OCI-M1 (cell line): ENCODE data around the gene GARNL3.

Experiments used
- DNase-seq: peaks from one replicate; lab custom pipeline; 2025; lab: John Stamatoyannopoulos, UW

GARNL3 gene

DNA sequence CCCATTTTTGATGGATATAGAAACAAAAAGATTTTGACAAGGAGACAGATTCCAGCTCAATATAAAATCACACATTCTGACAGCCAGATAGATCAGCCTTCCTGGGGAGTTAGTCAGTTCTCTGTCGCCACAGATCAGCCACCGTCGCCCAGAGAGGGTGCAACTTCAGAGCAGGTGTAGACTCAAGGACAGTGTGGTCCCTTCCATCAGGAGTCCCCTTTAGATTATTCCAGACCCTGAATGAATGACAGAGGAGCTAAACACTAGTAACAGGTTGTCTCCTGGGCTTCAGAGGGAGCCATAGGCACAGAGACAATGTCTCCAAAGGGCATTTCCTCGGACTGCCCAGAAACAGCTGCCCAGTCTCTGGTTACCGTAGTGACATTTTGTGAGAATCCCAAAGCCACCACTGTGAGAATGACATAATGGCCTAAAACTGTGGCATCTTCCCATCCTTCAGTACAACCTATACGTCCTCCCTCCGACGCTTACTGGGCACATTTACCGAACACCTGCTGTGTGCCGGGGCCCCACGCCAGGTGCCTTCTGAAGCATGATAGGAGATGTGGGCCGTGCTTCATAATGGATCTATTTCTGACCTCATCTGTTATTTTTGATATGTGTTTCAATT lies 85.0 kb downstream of the GARNL3 start:
- no peak for DNase-seq

GRCh38 chr9:127351182-127352166 lies 86.9 kb downstream of the GARNL3 start:
- no peak for DNase-seq

DNA sequence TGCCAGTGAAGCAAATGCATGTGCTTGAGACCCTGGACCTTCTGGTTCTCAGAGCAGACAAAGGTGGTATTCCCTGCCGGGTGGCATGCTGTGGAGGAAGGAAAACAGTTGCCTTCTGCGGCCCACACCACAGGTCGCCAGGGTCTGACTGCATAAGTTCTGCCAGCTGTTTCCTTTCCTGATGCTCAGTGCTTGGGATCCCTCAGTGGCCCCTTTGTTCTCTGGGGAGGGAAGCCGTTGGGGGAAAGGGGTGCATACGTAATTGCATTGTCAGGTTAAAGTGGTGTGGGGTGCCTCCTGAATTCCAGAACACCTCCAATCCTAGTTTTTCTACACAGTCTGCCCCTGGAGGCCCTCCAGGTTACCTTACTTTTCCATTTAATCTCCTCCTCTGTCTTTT lies 89.3 kb downstream of the GARNL3 start:
- no peak for DNase-seq

DNA sequence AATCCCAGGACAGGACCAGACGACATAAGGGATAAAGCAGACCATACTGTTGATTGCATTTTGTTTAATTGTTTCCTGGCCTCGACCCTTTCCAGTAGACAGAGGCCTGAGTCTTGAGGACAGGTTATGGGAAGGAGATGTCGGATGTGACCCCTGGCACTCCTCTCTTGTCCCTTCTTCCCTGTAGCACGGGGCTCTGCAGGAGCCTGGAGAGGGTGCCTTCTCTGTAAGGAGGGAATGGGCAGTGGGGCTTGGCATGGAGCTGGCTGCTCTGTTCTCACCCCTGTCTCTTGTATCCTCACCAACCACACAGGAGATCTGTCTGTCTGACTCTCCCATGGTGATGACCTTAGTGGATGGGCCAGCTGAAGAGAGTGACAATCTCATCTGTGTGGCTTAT lies 92.3 kb downstream of the GARNL3 start:
- DNase-seq, result no peak

GRCh38 chr9:127358023-127358535 lies 93.5 kb downstream of the GARNL3 start:
- no peak for DNase-seq

DNA sequence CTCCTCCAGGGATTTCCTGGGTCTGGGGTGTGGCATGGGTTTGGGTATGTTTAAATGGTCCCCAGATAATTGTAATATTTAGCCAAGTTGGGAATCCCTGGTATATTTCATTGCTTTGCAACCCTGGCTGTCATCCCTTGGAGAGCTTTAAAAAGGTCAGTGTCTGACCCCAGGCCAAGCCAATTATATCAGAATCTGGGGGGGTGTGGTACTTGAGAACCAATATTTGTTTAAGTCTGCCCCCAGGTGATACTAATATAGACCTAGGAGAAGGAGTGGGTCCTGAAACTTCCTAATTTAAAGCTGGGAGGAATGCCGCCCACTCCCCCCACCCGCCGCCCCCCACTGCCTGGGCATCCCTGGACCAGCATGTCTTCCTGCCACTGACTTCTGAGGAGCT lies 94.2 kb downstream of the GARNL3 start:
- no peak for DNase-seq

- no peak for DNase-seq
Observed at GRCh38 chr9:127360250-127360649, 95.7 kb downstream of the GARNL3 start.

DNA sequence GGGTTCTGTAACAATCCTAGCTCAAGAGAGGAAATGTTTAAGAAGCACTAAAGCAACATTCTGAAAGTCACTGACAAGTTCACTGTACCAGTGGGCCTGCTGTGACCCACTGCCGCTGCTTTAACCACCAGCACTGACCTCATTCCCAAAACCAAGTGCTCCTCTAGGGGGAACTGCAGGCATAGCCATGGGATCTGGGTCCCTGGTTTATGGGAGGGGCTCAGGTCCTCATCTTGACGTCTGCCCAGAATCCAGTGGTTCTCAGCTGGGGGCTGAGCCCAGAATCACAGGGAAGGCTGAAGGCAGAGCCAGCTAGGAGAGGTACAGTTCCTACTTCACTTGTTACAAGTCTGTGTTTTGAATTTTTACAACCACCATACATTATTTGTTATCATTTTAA lies 96.3 kb downstream of the GARNL3 start:
- no peak for DNase-seq

- DNase-seq, result peak; percentile 28
Observed at GRCh38 chr9:127361561-127361960, 97.0 kb downstream of the GARNL3 start.

GRCh38 chr9:127362829-127363228 lies 98.3 kb downstream of the GARNL3 start:
- no peak for DNase-seq

- DNase-seq, result no peak
Observed at GRCh38 chr9:127365461-127365860, 100.9 kb downstream of the GARNL3 start.

GRCh38 chr9:127366594-127366993 lies 102.0 kb downstream of the GARNL3 start:
- DNase-seq, result no peak

DNA sequence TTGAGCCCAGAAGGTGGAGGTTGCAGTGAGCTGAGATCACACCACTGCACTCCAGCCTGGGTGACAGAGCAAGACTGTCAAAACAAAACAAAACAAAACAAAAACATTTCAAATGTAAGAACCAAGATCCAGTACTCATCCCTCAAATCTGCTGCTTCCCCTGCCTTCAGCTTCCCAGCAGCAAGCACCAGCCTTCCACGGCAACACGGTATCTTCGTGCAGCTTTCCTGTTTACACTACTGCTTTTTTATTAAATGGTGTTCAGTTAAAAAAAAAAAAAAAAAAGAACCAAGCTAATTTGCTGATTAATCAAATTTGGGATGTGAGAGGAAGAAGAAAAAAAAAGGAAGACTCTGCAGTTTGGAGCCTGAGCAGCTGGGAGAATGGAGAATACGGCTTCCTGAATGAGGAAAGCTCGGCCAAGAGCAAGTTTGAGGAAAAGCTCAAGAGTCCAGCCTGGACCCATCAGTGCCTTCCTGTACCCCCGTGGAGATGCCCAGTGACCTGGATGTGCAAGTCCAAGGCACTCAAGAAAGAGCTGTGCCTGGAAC lies 104.4 kb downstream of the GARNL3 start:
- no peak for DNase-seq

DNA sequence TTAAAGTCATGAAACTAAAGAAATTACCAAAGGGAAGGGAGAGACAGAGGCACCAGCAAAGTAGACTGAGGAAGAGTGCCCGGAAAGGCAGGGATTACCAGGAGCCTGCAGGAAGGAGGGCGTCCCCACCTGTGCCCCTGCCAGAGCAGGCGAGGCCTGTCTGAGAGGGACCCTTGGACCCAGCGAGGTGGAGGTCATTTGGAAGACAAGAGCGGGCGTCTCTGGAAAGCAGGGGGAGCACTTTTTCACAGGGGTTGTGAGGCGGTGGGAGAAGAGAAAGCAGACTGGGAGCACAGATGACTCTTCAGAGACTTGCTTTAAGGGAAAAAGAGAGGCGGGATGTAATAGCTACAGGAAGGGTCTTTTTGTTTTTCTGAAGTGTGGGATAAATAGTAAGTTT lies 104.9 kb downstream of the GARNL3 start:
- DNase-seq, result no peak

- no peak for DNase-seq
Observed at GRCh38 chr9:127370147-127370579, 105.6 kb downstream of the GARNL3 start.

DNA sequence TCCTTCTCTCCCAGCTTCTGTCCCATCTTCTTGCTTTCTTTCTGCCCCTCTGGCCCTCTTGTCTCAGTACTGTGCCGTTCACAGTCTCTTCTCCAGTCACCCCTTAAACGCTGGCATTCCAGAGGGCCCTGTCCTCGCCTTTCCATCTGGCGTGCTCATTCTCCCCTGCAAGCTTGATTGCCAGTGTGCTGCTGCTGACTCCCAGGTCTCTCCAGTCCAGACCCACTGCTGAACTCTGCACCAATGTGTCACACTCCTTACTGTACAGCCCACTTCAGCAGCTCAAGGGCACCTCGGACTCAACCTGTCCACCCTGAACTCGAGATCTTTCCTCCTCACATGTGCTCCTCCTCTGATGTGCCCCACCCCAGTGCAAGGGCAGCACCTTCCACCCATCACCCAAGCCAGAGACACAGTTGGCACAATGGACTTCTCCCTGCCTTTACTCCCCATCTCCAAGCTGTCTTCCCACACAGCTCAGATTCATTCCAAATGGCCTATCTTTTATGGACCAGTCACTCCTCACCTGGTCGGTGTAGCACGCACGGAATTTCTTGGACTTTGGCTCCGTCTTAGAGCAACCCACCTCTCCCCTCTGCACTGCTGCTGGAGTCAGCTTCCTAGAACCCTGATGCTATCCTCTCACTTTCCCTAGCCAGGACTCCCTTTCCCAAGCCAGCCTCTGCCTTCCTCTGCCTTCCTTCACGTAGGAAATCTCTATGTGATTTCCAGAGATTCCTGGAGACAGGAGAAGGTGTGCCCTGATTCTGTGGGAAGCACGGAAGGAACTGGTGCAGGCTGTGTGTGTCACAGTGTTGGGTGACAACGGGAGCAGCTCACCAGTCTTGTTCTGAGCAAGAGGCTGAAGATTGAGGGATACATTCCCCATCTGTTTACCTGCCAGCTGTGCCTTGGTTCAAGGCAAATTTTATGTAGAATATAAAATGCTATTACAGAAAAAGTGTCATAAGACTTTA lies 106.4 kb downstream of the GARNL3 start:
- DNase-seq, result no peak

DNA sequence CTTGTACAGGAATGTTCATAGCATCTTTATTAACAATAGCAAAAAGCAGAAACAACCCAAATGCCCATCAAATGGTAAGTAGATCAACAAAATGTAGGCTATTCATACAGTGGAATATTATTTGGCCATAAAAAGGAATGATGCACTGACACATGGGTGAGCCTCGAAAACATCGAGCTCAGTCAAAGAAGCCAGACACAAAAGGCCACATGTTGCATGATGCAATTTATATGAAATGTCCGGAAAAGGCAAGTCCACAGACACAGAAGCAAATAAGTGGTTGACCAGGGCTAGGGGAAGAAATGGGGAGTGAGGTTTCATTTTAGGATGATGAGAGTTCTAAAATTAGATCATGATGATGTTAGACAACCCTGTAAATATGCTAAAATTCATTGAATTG lies 115.9 kb downstream of the GARNL3 start:
- peak; percentile 64 for DNase-seq

DNA sequence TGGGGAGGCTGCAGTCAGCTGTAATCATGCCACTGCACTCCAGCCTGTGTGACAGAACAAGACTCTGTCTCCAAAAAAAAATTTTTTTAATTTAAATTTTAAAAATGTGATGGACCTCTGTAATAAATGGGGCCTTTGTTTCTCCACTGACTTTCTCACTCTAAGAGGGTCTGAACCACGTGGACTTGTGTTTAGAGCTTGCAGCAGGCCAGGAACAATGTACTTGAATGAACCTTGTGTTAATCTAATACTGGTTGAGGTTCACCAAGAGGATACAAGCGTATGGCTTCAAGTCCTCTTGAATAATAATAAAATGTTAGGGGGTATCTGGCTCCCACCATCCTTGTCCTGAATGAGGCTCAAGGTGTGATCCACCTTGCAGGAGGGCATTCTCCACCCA lies 118.0 kb downstream of the GARNL3 start:
- no peak for DNase-seq

GRCh38 chr9:127384016-127384730 lies 119.6 kb downstream of the GARNL3 start:
- DNase-seq, result no peak

DNA sequence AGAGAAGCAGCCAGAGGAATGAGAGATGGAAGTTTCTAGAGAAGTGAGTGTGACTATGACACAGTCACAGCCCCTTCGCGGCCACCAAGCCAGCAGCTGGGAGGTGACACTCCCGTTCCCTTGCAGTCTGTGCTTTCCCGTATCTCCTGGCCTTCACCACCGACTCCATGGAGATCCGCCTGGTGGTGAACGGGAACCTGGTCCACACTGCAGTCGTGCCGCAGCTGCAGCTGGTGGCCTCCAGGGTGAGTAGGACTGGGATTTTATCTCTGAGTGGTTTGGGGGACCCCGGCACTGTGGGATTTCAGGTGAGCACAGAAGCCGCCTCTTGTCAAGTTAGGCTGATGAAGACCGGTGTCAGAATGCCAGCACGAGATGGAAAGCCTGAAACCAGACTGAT lies 120.3 kb downstream of the GARNL3 start:
- DNase-seq, result no peak

DNA sequence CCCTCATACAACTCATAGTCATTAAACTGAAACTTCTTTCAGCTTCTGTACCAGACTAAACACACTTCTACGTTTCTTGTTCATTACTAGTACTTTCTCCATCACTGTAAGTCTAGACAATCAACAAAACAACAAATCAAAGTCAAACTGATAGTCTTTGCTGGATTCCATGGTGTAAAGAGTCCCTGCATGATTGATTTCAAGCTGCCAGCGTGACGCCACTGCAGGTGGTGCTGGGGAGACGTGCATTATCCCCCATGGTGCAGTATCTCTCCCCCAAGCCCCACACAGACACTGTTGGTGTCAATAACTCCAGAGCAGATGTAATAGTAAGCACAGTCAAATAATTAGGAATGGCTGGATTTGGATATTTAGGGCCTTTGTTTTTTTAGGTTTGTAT lies 121.7 kb downstream of the GARNL3 start:
- DNase-seq, result no peak
